CD4-positive, alpha-beta T cell (primary cell): ENCODE data around the gene TBL1X. TPM values are rescaled to one million over a fixed set of nuclear protein-coding genes. Genes with fewer than 3 reads are reported as not detected.

ENCODE experiments used
- ATAC-seq: fragments of 200-7000 bp; cut with Tn5 transposase; one replicate; pipeline ENCODE4 v1.10.0; 2022; ENCODE audit warnings: mild to moderate bottlenecking; ENCODE audit not compliant: poor library complexity
- CTCF ChIA-PET: fragments of 350-600 bp; sonication (Branson Sonifier 250); formaldehyde crosslinking; loops from one replicate; lab custom pipeline; 2021; ENCODE audit warnings: antibody characterized with exemption, inconsistent platforms; lab: Charles Lee
- POLR2A ChIA-PET: fragments of 350-600 bp; sonication (Branson Sonifier 250); formaldehyde crosslinking; loops from one replicate; lab custom pipeline; 2021; ENCODE audit warnings: antibody characterized with exemption, inconsistent platforms; lab: Charles Lee
- DNase-seq, 14 experiments: peaks; one replicate each; pipeline ENCODE4 v3.0.0-alpha.2; 2013 to 2020; ENCODE audit warnings: mixed read lengths in 2 of 14
- H3K27ac ChIP-seq, 2 donors: one replicate each; pipeline versions ENCODE4 v1.5.1 to v1.7.0; 2013; ENCODE audit warnings: low read length in 2 of 2, low read depth in 1 of 2, mild to moderate bottlenecking in 1 of 2
- H3K27me3 ChIP-seq, 2 experiments: 1 replicate in 1 of 2; 2 replicates in 1 of 2; pipeline versions ENCODE4 v1.6.1 to v1.7.0; 2013; ENCODE audit warnings: low read length in 2 of 2, control low read depth in 1 of 2, mild to moderate bottlenecking in 1 of 2, moderate library complexity in 1 of 2; ENCODE audit not compliant: insufficient read depth in 2 of 2, control insufficient read depth in 1 of 2
- H3K36me3 ChIP-seq: one replicate; pipeline ENCODE4 v1.6.1; 2013; ENCODE audit warnings: low read length, control low read depth; ENCODE audit not compliant: insufficient read depth
- H3K4me1 ChIP-seq: one replicate; pipeline ENCODE4 v1.6.1; 2013; ENCODE audit warnings: low read length, control low read depth; ENCODE audit not compliant: insufficient read depth
- H3K4me3 ChIP-seq: one replicate; pipeline ENCODE4 v1.5.1; 2013; ENCODE audit warnings: mild to moderate bottlenecking, low read length, moderate library complexity
- H3K9me3 ChIP-seq, 2 experiments: 1 replicate in 1 of 2; 2 replicates in 1 of 2; pipeline versions ENCODE4 v1.6.1 to v1.7.0; 2013; ENCODE audit warnings: low read length in 2 of 2, mild to moderate bottlenecking in 2 of 2, control low read depth in 1 of 2, moderate library complexity in 1 of 2; ENCODE audit not compliant: control insufficient read depth in 1 of 2, insufficient read depth in 1 of 2
- H3K27ac Mint-ChIP-seq: one replicate; pipeline ENCODE4 v1.8.0; 2020; ENCODE audit warnings: mixed read lengths
- H3K27me3 Mint-ChIP-seq: one replicate; pipeline ENCODE4 v1.8.0; 2021; ENCODE audit warnings: mixed read lengths
- H3K36me3 Mint-ChIP-seq: one replicate; pipeline ENCODE4 v1.8.0; 2021; ENCODE audit warnings: low read depth, mixed read lengths
- H3K4me1 Mint-ChIP-seq: one replicate; pipeline ENCODE4 v1.8.0; 2021; ENCODE audit warnings: low read depth, mixed read lengths
- H3K4me3 Mint-ChIP-seq: one replicate; pipeline ENCODE4 v1.8.0; 2020; ENCODE audit warnings: mild to moderate bottlenecking, mixed read lengths
- H3K9me3 Mint-ChIP-seq: one replicate; pipeline ENCODE4 v1.8.0; 2020; ENCODE audit warnings: mixed read lengths
- intact Hi-C, 2 experiments: fragments of 100-400 bp; cut with DNase I in 1 of 2; cut with micrococcal nuclease in 1 of 2; formaldehyde crosslinking; loops; one replicate each; pipeline versions ENCODE4 v1.15.1 to v1.9.0; 2023 to 2025; cut with DNase I, micrococcal nuclease
- total RNA-seq, 174 experiments: library from RNA in 2 of 174; stranded (reverse) in 2 of 174; gene quantifications; one replicate each; pipeline ENCODE4 v1.2.3 and lab custom pipeline; 2021 to 2026
- TF ChIP-seq, protein P1 (sequence below): fragments of 200-600 bp; IDR thresholded peaks from one replicate; pipeline ENCODE4 v1.8.0; 2022; ENCODE audit warnings: antibody characterized with exemption, mild to moderate bottlenecking

Gene TBL1X
- total RNA-seq, 2 experiments from 2014 or later, result 17.4 to 19.2 TPM

GRCh38 chrX:9486786-9487387 lies 22.0 kb downstream of the TBL1X start:
- Histone ChIP-seq H3K9me3 (no peaks in the 10 kb centered on the region), H3K36me3 (no peaks in the 10 kb centered on the region), H3K27ac (no peak overlapping the region), H3K4me1 (peaks cover 3% of the 10 kb centered on the region), H3K4me3 (no peak overlapping the region), H3K27me3 (no peaks in the 10 kb centered on the region)
- ATAC-seq (no peak), DNase-seq (no peak)
- TF ChIP-seq, protein P1, sequence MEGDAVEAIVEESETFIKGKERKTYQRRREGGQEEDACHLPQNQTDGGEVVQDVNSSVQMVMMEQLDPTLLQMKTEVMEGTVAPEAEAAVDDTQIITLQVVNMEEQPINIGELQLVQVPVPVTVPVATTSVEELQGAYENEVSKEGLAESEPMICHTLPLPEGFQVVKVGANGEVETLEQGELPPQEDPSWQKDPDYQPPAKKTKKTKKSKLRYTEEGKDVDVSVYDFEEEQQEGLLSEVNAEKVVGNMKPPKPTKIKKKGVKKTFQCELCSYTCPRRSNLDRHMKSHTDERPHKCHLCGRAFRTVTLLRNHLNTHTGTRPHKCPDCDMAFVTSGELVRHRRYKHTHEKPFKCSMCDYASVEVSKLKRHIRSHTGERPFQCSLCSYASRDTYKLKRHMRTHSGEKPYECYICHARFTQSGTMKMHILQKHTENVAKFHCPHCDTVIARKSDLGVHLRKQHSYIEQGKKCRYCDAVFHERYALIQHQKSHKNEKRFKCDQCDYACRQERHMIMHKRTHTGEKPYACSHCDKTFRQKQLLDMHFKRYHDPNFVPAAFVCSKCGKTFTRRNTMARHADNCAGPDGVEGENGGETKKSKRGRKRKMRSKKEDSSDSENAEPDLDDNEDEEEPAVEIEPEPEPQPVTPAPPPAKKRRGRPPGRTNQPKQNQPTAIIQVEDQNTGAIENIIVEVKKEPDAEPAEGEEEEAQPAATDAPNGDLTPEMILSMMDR, result no peak
- ChIA-PET CTCF (no interaction called here), POLR2A (no interaction called here)
- H3K27ac Mint-ChIP-seq, result no peak overlapping the region
- no peaks in the 10 kb centered on the region for H3K9me3 Mint-ChIP-seq
- H3K27me3 Mint-ChIP-seq, result no peaks in the 10 kb centered on the region
- H3K4me1 Mint-ChIP-seq, result peaks cover 47% of the 10 kb centered on the region
- no peak overlapping the region for H3K4me3 Mint-ChIP-seq
- H3K36me3 Mint-ChIP-seq, result peaks cover 32% of the 10 kb centered on the region
- intact Hi-C loops, result no loop called here

DNA sequence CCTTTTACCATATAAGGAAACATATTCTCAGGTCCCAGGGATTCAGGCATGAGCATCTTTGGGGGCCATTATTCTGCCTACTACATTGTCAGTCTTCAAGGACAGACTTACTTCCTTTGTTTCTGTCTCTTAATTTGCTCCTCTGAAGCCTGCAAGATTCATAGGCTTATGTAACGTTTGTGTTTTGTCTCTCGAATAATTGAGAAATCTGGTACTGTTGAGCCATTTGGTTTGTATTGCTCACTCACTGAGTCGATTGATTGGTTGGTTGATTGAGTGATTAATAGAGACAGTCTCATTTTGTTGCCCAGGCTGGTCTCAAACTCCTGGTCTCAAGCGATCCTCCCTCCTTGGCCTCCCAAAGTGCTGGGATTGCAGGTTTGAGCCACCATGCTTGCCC lies 23.7 kb downstream of the TBL1X start:
- Mint-ChIP-seq H3K4me3 (no peak overlapping the region), H3K9me3 (no peaks in the 10 kb centered on the region), H3K27me3 (no peaks in the 10 kb centered on the region), H3K36me3 (peaks cover 16% of the 10 kb centered on the region), H3K27ac (no peak overlapping the region), H3K4me1 (peaks cover 41% of the 10 kb centered on the region)
- Histone ChIP-seq H3K9me3 (no peaks in the 10 kb centered on the region), H3K27ac (no peak overlapping the region), H3K4me1 (peaks cover 3% of the 10 kb centered on the region), H3K4me3 (no peak overlapping the region), H3K36me3 (no peaks in the 10 kb centered on the region), H3K27me3 (no peaks in the 10 kb centered on the region)
- ChIA-PET POLR2A (no interaction called here), CTCF (no interaction called here)
- no peak for ATAC-seq
- TF ChIP-seq, protein P1, result no peak
- no peak for DNase-seq
- intact Hi-C loops, result no loop called here

DNA sequence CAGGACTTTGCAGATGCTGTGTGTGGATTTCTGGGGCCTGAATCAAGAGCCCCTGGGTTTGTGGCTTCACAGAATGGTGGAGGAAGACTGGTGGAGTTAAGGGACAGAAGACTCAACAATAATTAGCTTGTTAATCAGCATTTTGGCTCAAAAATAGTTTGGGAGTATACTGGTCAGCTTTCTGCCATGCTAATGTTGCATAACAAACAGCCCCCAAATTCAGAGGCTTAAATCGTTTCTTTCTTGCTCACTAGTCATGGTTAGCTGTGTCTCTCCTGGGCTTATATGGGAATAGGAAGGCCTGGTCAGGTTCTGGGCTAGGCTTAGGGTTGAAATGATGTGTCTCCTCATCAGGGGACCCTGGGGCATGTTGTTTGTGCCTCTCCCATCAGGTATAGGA lies 24.4 kb downstream of the TBL1X start:
- Histone ChIP-seq H3K27me3 (no peaks in the 10 kb centered on the region), H3K4me1 (peaks cover 3% of the 10 kb centered on the region), H3K36me3 (no peaks in the 10 kb centered on the region), H3K9me3 (no peaks in the 10 kb centered on the region), H3K4me3 (no peak overlapping the region), H3K27ac (no peak overlapping the region)
- Mint-ChIP-seq H3K27ac (no peak overlapping the region), H3K36me3 (peaks cover 10% of the 10 kb centered on the region), H3K9me3 (no peaks in the 10 kb centered on the region), H3K4me3 (no peak overlapping the region), H3K4me1 (peaks cover 38% of the 10 kb centered on the region), H3K27me3 (no peaks in the 10 kb centered on the region)
- ATAC-seq (no peak), DNase-seq (no peak)
- TF ChIP-seq, protein P1, result no peak
- POLR2A ChIA-PET, result no interaction called here
- intact Hi-C loops, result no loop called here
- CTCF ChIA-PET, result no interaction called here
